Epidermal melanocyte (primary cell): ENCODE measurements around the gene SRBD1.

ENCODE experiments used
- DNase-seq: peaks from one replicate; pipeline ENCODE4 v3.0.0; 2011; ENCODE audit warnings: low spot score; ENCODE audit not compliant: insufficient read length

SRBD1 gene

DNA sequence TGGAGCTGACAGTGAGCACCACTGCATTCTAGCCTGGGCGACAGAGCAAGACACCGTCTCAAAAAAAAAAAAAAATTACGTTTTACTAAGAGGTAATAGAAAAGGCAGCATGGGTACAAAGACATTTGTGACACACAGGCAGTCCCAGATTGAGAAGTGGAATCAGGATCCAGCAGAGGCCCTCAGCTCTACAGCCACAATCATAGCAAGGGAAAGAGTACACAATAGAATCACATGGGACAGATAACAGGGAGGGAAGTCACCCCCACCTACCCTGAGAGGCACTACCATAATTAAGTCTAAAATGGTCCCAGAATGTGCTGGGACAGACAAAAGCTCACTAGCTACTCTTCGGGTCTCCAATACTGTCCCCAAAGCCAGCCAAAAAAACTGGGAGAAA, 12.5 kb downstream of the SRBD1 start:
- DNase-seq = no peak

DNA sequence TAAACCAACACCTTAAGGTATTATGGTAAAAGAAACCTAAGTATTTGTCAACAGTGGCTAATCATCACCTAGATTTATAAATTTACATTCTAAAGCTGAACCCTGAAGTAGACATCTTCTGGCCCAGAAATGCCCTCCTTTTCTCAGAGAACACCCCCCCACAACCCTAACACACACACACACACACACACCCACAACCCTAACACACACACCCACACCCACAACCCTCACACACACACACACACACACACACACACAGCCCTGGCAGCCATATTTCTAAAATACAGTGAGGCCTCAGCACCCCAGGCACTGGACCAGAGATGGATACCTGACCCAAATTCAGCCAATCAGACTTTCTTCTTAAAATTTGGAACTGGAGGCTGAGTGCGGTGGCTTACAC, 14.3 kb downstream of the SRBD1 start:
- no peak for DNase-seq

DNA sequence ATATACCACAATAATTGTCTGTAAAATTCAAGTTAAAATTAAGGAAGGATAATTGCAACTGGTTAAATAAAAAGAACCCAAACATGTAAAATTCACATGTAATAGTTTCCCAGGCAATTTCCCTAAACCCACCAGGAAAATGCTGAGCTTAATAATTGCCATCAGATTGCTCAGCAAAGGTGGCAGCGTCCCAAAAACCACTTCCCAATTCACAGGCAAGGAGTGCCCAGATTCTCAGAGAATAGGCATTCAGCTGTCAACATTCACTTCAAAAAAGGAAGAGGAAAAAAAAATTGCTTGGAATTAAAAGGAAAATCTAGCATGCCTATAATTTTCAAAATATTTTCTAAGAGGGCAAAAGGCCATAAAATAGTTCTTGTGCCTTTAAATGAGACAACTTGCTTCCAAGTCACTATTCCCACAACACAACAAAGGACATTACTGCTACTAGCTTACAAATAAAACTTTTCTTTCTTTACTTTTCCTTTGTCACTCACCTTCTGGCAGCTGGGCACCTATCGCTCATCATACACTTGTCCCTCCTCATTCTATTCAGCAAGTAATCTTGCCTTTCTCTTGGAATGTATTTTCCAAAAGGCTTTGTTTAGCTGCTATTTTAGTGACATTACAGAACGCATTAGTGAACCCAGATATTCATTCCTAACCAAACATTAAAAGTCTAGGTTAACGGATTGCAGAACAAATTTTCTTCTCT, 15.2 kb downstream of the SRBD1 start:
- no peak for DNase-seq

DNA sequence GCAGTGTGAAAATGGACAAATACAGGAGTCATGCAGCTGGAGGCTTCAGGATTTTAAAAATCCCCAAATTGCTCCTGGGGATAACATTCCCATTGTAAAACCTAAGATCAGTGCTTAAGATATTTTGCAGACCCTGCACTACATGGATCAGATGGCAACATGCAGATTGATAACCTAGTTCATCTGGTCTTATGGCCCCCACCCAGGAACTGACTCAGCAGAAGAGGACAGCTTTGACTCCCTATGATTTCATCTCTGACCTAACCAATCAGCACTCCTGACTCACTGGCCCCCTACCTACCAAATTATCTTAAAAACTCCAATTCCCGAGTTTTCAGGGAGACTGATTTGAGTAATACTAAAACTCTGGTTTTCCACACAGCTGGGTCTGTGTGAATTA, 20.0 kb downstream of the SRBD1 start:
- no peak for DNase-seq

DNA sequence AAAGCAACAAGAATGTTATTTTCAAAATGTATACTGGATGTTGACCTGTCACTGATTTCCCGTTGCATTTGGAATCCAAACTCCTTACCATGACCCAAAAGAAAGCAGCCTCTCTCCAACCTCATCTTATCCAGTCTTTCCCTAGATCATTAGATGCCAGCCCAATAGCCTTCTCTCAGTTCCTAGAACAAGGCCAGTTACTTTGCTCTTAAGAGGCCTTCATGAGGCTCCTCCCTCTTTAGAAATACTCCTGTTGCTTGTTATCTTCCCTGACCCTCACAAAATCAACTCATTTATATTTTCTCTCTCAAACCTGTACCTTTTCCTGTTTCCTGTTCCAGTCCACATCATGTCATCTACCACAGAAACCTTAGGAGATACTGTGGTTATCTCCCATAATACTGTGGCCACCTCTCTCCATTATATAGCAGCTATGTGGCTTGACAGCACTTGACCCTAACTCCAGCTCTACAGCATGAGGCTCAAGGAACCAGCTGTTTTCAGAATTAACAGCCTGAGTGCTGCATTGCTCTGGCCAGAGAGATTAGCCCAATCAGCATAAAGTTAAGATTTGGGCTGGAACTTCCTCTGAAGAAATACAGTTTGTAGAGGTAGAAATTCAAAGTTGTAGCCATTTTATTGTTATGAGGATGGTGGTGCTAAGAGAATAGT, 22.8 kb downstream of the SRBD1 start:
- no peak for DNase-seq

- no peak for DNase-seq
Observed at GRCh38 chr2:45586600-45586999, 24.5 kb downstream of the SRBD1 start.

DNA sequence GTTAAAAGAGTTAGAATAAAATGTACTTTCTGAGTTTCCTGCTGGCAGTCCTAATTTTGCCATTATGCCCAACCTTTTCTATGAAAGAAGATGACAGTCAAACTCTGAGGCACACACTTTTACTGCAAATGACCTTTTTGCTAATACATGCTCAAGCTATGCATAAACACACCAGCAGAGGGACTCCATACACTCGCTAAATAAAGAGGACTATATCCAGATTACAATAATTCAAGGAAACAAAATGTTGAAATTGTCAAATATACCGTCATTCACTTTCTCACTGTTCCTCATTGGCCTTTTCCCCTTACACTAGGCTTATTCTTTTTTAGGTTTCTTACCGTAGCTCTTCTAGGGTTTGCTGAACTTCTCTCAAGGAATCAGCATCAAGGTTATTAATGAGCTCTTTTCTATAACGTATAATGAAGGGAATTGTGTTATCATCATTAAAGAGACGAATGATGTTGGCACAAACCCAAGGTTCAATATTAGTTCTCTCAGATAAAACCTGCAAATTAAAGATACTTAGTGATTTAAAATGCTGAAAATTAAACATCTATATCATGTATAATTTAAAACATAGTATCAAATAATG, 25.7 kb downstream of the SRBD1 start:
- DNase-seq = peak; percentile 34

- DNase-seq = no peak
Observed at GRCh38 chr2:45583977-45584376, 27.1 kb downstream of the SRBD1 start.

- DNase-seq = no peak
Observed at GRCh38 chr2:45582522-45582921, 28.5 kb downstream of the SRBD1 start.

GRCh38 chr2:45578056-45578843, 32.8 kb downstream of the SRBD1 start:
- no peak for DNase-seq

GRCh38 chr2:45577441-45577840, 33.6 kb downstream of the SRBD1 start:
- DNase-seq = no peak

DNA sequence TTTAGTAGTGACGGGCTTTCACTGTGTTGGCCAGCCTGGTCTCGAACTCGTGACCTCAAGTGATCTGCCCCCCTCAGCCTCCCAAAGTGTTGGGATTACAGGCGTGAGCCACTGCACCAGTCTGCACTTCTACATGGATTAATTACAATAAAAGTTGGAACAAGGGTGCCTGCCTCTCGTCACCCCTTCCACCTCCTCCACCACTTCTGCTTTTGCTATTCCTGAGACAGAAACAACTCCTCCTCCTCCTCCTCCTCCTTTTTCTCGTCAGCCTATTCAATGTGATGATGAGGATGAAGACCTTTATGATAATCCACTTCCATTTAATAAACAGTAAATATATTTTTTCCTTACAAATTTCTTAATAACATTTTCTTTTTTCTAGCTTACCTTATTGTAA, 35.2 kb downstream of the SRBD1 start:
- DNase-seq = no peak

GRCh38 chr2:45572979-45573378, 38.1 kb downstream of the SRBD1 start:
- no peak for DNase-seq

GRCh38 chr2:45571940-45572339, 39.1 kb downstream of the SRBD1 start:
- DNase-seq = no peak

DNA sequence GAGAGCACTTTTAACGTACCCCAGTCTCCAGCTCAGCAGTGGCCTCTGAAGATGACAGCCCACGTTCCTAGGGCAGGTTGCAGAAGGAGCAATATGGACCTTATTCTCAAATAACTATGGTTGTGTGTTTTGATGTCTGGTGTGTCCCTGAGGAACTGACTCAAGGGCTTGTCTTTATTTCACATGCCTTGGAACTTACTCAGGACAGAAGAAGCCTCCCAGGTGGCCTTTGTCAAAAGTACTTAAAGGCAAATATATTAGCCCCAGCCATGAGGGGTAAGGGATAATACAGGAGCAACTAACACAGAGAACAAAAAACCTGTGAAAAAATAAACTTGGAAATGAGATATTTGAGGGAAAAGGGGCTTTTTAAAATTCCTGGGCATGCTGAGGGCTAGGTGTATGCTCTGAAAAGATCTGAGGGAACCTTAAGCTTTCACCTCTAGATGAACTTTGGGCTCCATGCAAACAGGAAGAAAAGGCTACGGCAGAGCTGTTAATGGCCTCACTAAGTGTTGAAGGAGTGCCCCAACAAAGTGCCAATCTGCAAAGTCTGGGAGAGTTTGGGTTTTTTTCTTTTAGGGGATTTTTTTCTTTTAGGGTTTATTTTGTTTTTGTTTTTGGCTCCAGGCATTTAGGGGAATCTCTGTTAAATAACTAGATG, 40.3 kb downstream of the SRBD1 start:
- DNase-seq = no peak

DNA sequence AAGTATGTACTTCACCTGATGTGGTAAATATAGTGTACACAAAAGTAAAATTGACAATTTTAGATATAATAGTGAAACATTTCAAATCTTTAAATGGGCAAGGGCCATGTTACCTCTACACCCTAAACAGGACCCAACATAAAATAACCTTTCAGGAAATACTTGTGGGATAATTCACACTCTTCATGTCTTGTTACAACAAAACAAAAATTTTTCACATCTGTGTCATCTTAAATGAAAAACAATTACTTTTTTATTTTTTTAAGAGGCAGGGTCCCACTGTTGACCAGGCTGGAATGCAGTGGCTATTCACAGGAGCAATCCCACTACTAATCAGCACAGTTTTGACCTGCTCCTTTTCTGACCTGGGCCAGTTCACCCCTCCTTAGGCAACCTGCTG, 42.1 kb downstream of the SRBD1 start:
- no peak for DNase-seq

DNA sequence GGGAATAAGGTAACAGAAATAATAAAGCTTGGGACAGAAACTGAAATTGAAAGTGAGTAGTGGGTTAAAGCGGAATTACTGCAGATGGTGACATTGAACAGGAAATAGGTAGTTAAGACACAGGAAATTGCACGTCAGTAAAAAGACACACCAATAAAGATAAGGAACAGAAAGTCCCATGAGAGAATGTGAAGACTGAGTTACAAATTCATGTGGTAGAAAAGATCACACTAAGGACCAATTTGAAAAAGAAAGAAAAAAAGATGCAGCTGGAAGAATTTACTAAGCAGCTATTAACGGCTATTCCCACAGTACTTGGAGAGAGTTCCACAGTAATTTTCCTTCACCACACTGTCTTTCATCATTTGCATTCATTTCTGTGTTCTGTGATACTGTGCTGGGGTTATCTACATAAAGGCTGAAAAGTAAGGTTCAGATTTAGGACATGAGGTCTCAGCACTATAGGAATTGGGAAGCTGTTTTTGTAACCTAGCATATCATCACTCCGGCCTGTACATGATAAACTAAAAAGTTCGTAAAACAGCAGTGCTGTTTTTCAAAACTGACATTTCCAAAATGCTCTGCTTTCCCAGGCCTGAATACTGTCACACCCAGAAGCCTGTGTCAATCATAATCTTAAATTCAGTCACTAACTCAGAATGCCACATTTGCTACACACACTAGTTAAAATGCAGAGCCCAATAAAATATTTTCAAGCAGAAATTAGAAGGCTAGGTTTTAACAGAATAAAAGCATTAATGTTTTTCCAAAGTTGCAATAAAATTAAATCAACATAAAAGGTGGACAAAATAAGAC, 42.9 kb downstream of the SRBD1 start:
- no peak for DNase-seq

DNA sequence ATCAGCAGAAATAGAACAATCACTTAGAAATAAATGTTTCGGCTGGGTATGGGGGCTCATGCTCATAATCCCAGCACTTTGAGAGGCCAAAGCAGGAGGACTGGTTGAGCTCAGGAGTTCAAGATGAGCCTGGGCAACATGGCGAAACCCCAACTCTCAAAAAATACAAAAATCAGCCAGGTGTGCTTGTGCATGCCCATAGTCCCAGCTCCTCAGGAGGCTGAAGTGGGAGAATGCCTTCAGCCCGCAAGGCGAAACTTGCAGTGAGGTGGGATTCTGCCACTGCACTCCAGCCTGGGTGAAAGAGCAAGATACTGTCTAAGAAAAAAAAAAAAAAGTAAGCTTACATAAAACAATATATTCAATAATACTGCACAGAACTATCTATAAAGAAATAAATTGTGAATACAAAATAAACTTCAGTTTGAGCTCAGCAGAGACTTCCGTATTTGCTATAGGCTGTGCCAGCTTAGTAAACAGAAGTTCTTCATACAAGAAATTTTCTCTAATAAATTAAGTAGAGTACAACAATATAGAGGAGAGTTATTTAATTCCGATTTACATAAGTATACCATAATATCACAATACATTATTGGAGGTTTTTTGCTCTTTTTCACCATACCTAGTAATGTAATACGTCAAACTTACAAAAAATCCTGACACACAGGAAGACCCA, 43.6 kb downstream of the SRBD1 start:
- no peak for DNase-seq

- no peak for DNase-seq
Observed at GRCh38 chr2:45559436-45559835, 51.6 kb downstream of the SRBD1 start.

DNA sequence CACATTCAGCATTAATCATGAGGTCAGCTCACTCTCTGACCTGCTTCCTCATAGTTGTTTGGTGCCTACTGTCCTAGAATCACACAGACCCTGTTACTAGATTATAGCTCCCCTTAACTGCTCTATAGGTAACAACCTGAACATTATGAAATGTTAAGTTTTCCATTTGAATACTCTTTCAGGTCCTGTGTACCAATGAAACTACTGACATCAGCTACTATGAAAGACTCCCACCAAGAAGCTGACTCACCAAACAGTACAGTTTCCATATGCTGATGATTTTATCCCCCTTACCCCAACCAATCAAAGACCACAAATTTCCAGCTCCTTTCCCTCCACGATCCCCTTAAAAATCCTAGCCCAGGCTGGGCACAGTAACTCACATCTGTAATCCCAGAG, 56.3 kb downstream of the SRBD1 start:
- no peak for DNase-seq
